KMS-11 (cell line): ENCODE data around the gene DIAPH3.

Experiments
- H2AFZ ChIP-seq: fragments of 200-600 bp; sonication (generic); 2 replicates; pipeline ENCODE4 v1.6.1; 2016; ENCODE audit warnings: antibody characterized with exemption, mixed run types, low read depth
- H3K27ac ChIP-seq: fragments of 200-600 bp; sonication (generic); 2 replicates; pipeline ENCODE4 v1.6.1; 2016; ENCODE audit warnings: mild to moderate bottlenecking, mixed run types
- H3K27me3 ChIP-seq: fragments of 200-600 bp; sonication (generic); 2 replicates; pipeline ENCODE4 v1.6.1; 2017; ENCODE audit warnings: mild to moderate bottlenecking, low read depth, mixed run types, moderate library complexity; ENCODE audit not compliant: insufficient read depth
- H3K36me3 ChIP-seq: fragments of 200-600 bp; sonication (generic); 2 replicates; pipeline ENCODE4 v1.6.1; 2017; ENCODE audit warnings: mild to moderate bottlenecking, mixed run types; ENCODE audit not compliant: insufficient read depth
- H3K4me1 ChIP-seq: fragments of 200-600 bp; sonication (generic); 2 replicates; pipeline ENCODE4 v1.6.1; 2016; ENCODE audit warnings: mild to moderate bottlenecking, low read depth, mixed run types; ENCODE audit not compliant: poor library complexity, severe bottlenecking
- H3K4me2 ChIP-seq: fragments of 200-600 bp; sonication (generic); 2 replicates; pipeline ENCODE4 v1.7.0; 2016; ENCODE audit warnings: mild to moderate bottlenecking, mixed run types
- H3K4me3 ChIP-seq: fragments of 200-600 bp; sonication (generic); IDR thresholded peaks from 2 replicates; pipeline ENCODE4 v1.6.1; 2017; ENCODE audit warnings: low read depth, low read length, mixed read lengths; ENCODE audit not compliant: insufficient read depth
- H3K79me2 ChIP-seq: fragments of 200-600 bp; sonication (generic); 2 replicates; pipeline ENCODE4 v1.6.1; 2016; ENCODE audit warnings: low read depth, mixed run types; ENCODE audit not compliant: insufficient read depth
- H3K9ac ChIP-seq: fragments of 200-600 bp; sonication (generic); 2 replicates; pipeline ENCODE4 v1.6.1; 2016; ENCODE audit warnings: mild to moderate bottlenecking, mixed run types
- H4K20me1 ChIP-seq: fragments of 200-600 bp; sonication (generic); 2 replicates; pipeline ENCODE4 v1.6.1; 2016; ENCODE audit warnings: mild to moderate bottlenecking, mixed run types; ENCODE audit not compliant: insufficient read depth
- TF ChIP-seq, protein P1 (sequence below): fragments of 200-600 bp; sonication (generic); conservative IDR thresholded peaks from 2 replicates; pipeline ENCODE4 v1.6.1; 2017; ENCODE audit warnings: low read depth, mild to moderate bottlenecking, antibody characterized with exemption, low read length, moderate library complexity, mixed read lengths

Gene DIAPH3

DNA sequence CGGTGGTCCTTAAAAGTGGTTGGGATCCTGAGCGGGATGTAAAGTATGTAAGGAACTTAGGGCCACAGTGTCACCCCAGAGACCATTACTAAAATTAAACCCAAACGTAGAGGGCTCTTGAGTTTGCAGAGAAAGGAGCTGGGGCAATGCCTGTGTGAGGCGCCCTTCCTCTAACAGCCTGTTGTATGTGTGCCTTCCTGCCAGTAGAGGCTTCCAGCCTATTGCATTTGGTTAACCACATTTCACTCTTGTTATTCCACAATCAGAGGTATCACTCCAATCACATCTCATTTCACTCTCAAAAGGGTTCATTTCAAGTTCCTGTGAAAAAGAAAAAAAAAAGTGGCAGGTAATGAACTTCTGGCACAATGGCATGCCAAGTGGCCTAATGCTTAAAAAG, 29.4 kb downstream of the DIAPH3 start:
- H2AFZ ChIP-seq: no peak overlapping the region
- H3K27me3 ChIP-seq: no peaks in the 10 kb centered on the region
- TF ChIP-seq, protein P1, sequence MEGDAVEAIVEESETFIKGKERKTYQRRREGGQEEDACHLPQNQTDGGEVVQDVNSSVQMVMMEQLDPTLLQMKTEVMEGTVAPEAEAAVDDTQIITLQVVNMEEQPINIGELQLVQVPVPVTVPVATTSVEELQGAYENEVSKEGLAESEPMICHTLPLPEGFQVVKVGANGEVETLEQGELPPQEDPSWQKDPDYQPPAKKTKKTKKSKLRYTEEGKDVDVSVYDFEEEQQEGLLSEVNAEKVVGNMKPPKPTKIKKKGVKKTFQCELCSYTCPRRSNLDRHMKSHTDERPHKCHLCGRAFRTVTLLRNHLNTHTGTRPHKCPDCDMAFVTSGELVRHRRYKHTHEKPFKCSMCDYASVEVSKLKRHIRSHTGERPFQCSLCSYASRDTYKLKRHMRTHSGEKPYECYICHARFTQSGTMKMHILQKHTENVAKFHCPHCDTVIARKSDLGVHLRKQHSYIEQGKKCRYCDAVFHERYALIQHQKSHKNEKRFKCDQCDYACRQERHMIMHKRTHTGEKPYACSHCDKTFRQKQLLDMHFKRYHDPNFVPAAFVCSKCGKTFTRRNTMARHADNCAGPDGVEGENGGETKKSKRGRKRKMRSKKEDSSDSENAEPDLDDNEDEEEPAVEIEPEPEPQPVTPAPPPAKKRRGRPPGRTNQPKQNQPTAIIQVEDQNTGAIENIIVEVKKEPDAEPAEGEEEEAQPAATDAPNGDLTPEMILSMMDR: no peak
- H3K9ac ChIP-seq: no peak overlapping the region
- H3K79me2 ChIP-seq: no peaks in the 10 kb centered on the region; the same call in 1 of the 2 replicates
- H3K4me2 ChIP-seq: no peak overlapping the region
- H3K4me1 ChIP-seq: no peaks in the 10 kb centered on the region
- no peak overlapping the region for H3K4me3 ChIP-seq
- no peak overlapping the region for H3K27ac ChIP-seq
- no peaks in the 10 kb centered on the region for H3K36me3 ChIP-seq
- H4K20me1 ChIP-seq: no peaks in the 10 kb centered on the region

DNA sequence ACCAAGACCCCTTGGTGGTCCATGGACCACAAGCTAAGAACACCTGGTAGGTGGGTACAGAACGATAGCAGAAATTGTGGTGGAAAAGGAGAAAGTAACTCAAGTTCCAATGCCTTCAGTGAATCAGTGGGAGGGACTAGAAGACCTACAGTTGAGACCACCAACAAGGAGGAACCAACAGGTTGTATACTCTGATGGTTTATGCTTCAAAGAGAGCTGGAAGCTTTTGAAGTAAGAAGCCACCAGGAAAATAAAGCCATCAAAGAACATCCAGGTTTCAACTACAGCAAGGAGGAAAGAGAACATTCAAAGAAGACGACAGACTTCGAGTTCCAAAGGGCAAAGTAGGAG, 42.4 kb downstream of the DIAPH3 start:
- no peaks in the 10 kb centered on the region for H3K27me3 ChIP-seq
- TF ChIP-seq, protein P1: no peak

DNA sequence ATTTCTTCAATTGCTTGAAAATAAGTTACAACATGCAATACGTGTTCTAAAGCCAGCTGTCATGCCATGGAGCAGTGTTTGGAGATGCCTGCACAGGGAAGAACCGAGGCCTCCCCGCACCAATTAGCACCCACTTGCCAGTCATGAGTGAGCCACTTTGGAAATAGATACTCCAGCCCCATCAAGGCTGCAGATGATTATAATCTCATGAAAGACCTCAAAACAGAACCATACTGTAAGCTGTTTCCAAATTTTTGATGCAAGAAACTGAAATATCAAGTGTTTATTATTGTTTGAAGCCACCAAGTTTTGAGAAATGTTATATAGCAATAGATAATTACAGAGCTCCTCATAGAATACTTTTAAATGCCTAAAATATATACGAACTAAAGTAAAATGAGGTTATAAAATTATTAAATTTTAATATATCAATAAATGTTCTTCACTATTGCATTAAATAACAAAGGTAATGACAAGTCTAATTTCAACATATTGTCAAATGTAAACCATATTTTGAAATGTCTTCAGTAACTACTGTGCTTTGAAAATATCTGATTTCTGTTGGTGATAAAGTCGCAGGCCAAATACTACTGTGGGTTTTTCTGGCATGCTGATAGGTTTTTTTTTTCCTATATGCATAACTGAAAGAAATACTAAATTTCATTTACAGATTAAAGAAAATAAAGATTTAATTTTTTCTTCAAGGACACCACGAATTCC, 43.0 kb downstream of the DIAPH3 start:
- H3K4me1 ChIP-seq: no peaks in the 10 kb centered on the region
- H4K20me1 ChIP-seq: no peaks in the 10 kb centered on the region
- no peak overlapping the region for H3K4me2 ChIP-seq
- TF ChIP-seq, protein P1: no peak
- no peak overlapping the region for H3K9ac ChIP-seq
- no peak overlapping the region for H3K4me3 ChIP-seq
- H3K27me3 ChIP-seq: no peaks in the 10 kb centered on the region
- H3K27ac ChIP-seq: no peak overlapping the region
- H3K79me2 ChIP-seq: no peaks in the 10 kb centered on the region
- no peaks in the 10 kb centered on the region for H3K36me3 ChIP-seq
- no peak overlapping the region for H2AFZ ChIP-seq

More for the DNA sequence above, 42.4 kb downstream of the DIAPH3 start:
- H2AFZ ChIP-seq: no peak overlapping the region
- H3K9ac ChIP-seq: no peak overlapping the region
- H3K4me3 ChIP-seq: no peak overlapping the region
- no peaks in the 10 kb centered on the region for H3K36me3 ChIP-seq
- no peak overlapping the region for H3K27ac ChIP-seq
- H3K4me1 ChIP-seq: no peaks in the 10 kb centered on the region
- H4K20me1 ChIP-seq: no peaks in the 10 kb centered on the region
- no peaks in the 10 kb centered on the region for H3K79me2 ChIP-seq
- no peak overlapping the region for H3K4me2 ChIP-seq

DNA sequence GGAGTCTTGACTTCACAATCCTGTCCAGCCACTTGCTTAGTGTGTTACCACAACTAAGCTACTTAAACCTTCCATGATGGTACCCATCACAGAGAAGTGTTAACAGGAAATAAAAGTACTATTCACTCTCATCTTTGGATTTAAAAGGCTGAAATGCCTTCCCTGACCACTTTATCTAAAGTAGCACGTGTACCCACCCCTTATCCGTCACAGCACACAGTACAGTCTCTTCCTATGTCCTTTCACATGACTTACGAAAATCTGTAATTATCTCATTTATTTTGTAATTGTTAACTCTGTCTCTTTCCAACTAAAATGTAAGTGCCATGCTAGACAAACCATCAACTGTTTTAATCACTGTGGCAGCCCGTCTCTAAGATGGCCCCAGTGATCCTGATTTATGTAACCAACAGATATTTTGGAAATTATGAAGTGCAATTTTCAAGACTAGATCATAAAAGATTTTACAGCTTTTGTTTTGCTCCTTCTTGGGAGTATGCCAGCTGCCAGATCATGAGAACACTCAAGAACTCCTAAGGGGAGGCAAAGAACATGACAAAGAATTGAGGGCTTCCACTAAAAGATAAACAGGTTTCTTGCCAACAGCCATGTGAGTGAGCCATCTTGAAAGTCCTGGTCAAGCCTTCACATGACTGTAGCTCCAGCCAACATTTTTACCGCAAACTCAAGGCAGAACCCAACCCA, 44.9 kb downstream of the DIAPH3 start:
- no peaks in the 10 kb centered on the region for H3K79me2 ChIP-seq
- no peak overlapping the region for H2AFZ ChIP-seq
- no peaks in the 10 kb centered on the region for H3K27me3 ChIP-seq
- no peaks in the 10 kb centered on the region for H3K36me3 ChIP-seq
- no peaks in the 10 kb centered on the region for H4K20me1 ChIP-seq
- no peak overlapping the region for H3K4me3 ChIP-seq
- H3K9ac ChIP-seq: no peak overlapping the region
- no peaks in the 10 kb centered on the region for H3K4me1 ChIP-seq
- no peak overlapping the region for H3K27ac ChIP-seq
- no peak overlapping the region for H3K4me2 ChIP-seq
- TF ChIP-seq, protein P1: no peak
